Fibroblast of mammary gland (primary cell): Measurements from ENCODE around the gene C4orf46.

Experiments
- DNase-seq: peaks from one replicate; pipeline ENCODE4 v3.0.0-alpha.2; 2010; ENCODE audit warnings: low read depth
- H3K4me3 ChIP-seq: 2 replicates; pipeline ENCODE4 v1.5.1; 2011; ENCODE audit warnings: low read depth, mild to moderate bottlenecking, low read length, moderate library complexity; ENCODE audit not compliant: control insufficient read depth
- CTCF ChIP-seq: conservative IDR thresholded peaks from 2 replicates; pipeline ENCODE4 v1.5.1; 2011; ENCODE audit warnings: low read depth, low read length, inconsistent platforms; ENCODE audit not compliant: control insufficient read depth, insufficient read depth

Gene C4orf46

GRCh38 chr4:158682066-158682465 is 10.4 kb upstream of the C4orf46 start:
- no peak overlapping the region for H3K4me3 ChIP-seq
- DNase-seq: no peak
- TF ChIP-seq CTCF: no peak

- H3K4me3 ChIP-seq: no peak overlapping the region
- TF ChIP-seq CTCF: no peak
- no peak for DNase-seq
These were observed 9.9 kb upstream of the C4orf46 start for GRCh38 chr4:158681629-158682028.

- no peak overlapping the region for H3K4me3 ChIP-seq
- no peak for DNase-seq
- TF ChIP-seq CTCF: no peak
These were observed 7.1 kb upstream of the C4orf46 start for GRCh38 chr4:158678767-158679166.

GRCh38 chr4:158676076-158676475 is 4.4 kb upstream of the C4orf46 start:
- no peak overlapping the region for H3K4me3 ChIP-seq
- TF ChIP-seq CTCF: no peak
- DNase-seq: peak; percentile 36

- no peak for DNase-seq
These were observed 1.9 kb upstream of the C4orf46 start for GRCh38 chr4:158673633-158674032.

GRCh38 chr4:158671915-158672806 is 474 bp upstream of the C4orf46 start, which contains the start of gene ETFDH:
ETFDH (plus strand) TSS chr4:158672296; CDS start chr4:158672457, 161 bp downstream.
- DNase-seq: peak; percentile 99
- peak; percentile 39 for TF ChIP-seq CTCF

More at GRCh38 chr4:158673633-158674032, 1.9 kb upstream of the C4orf46 start:
- H3K4me3 ChIP-seq: no peak overlapping the region
- TF ChIP-seq CTCF: no peak

More at GRCh38 chr4:158671915-158672806, 474 bp upstream of the C4orf46 start, which contains the start of gene ETFDH:
- peak within 1 kb of the TSS; percentile 91 for H3K4me3 ChIP-seq
